Measurements from ENCODE around the gene JPH4. TPM values are rescaled to one million over a fixed set of nuclear protein-coding genes. Genes with fewer than 3 reads are reported as not detected.

The JPH4 gene
- total and polyA plus RNA-seq, 12 donors = 0.06 to 0.38 (median 0.15) TPM; not detected in 1

DNA sequence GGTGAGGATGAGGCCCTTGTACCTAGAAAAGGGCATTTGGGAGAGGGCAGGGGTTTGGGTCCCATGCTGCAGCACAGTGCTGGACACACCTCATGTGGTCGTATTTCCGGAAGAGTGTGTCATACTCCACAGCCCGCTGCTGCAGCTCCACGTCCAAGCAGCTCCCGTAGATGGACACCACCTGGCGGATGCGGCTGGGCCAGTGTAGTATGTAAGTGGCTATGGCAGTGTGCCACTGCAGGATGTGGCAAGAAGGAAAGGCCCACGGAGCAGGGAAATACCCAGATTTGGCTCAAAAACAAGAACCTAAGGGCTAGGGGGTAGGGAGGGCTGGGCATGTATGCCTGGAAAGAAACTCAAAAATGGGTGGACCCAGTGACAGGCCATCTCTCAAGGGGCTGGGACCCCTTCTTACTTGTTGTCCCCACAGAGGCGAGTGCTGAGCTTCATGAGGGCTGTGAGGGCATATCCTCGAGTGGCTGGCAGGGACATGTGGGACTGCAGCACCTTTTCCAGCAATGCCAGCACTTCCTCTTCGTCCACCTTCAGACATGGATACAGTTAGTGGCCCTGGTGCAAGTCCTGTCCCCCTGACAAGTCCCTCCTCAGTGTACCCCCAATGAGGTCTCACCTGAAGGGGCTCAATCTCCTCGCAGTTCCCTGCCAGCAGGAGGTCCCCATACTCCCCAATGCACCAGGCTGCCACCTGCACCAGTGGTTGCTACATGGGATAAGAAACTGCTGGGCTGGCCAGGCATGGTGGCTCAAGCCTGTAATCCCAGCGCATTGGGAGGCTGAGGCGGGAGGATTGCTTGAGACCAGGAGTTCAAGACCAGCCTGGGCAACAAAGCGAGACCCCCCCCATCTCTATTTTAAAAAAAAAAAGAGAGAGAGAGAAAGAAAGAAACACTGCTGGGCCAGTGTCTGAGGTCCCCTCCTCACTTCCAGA is 16.4 kb downstream of the JPH4 start:
- Histone ChIP-seq H3K27ac (no peak overlapping the region), H3K36me3 (peaks cover 0 to 77% (median 0%) of the 10 kb centered on the region in 9 donors), H3K4me3 (no peak overlapping the region), H3K27me3 (no peaks in the 10 kb centered on the region), H3K9me3 (no peaks in the 10 kb centered on the region), H3K4me1 (peaks cover 2 to 19% (median 13%) of the 10 kb centered on the region in 9 donors)
- DNase-seq = no peak
- 77 to 87% methylated on average over 15 of the region's 15 CpGs for WGBS, 2 donors
- TF ChIP-seq, protein P1, sequence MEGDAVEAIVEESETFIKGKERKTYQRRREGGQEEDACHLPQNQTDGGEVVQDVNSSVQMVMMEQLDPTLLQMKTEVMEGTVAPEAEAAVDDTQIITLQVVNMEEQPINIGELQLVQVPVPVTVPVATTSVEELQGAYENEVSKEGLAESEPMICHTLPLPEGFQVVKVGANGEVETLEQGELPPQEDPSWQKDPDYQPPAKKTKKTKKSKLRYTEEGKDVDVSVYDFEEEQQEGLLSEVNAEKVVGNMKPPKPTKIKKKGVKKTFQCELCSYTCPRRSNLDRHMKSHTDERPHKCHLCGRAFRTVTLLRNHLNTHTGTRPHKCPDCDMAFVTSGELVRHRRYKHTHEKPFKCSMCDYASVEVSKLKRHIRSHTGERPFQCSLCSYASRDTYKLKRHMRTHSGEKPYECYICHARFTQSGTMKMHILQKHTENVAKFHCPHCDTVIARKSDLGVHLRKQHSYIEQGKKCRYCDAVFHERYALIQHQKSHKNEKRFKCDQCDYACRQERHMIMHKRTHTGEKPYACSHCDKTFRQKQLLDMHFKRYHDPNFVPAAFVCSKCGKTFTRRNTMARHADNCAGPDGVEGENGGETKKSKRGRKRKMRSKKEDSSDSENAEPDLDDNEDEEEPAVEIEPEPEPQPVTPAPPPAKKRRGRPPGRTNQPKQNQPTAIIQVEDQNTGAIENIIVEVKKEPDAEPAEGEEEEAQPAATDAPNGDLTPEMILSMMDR (IDR thresholded peaks at IDR 0.05) = no peak
- intact Hi-C loops (cut with DNase I) = loop anchor here in 9 of 10 donors (1.0 to 10.0 kb wide), 8 partner anchors 80 to 297 kb away; partner anchors contain the start of gene PABPN1 (in 2 of the 9)
- peak in 1 of 8 donors; percentile 42 for ATAC-seq

DNA sequence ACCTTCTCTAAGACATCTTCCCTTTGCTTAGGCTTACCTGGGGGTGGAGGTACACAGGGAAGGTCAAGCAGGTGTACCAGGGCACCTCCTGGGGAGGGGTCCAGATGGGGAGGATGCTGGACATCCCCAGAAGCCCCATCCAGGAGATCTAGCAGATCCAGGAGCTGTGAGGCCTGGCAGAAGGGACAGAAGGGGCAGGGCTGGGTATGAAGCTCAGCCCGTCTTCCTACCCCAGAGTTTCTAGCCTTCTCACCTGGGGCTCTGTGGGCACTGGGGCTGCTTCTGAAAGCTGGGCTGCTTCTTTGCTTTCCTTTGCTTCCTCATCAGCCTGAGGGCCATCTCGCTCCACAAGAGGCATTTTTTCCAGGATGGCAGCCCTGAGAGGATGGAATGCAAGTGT is 17.3 kb downstream of the JPH4 start:
- intact Hi-C loops (cut with DNase I) = loop anchor here in 6 of 10 donors (5.0 to 10.0 kb wide), 4 partner anchors 79 to 296 kb away; partner anchors contain the start of gene PABPN1 (in 2 of the 6)
- ATAC-seq (no peak), DNase-seq (no peak)
- no peaks in the 10 kb centered on the region for H3K9me3 ChIP-seq
- H3K27me3 ChIP-seq = no peaks in the 10 kb centered on the region
- H3K4me3 ChIP-seq = no peak overlapping the region
- WGBS, 2 donors = 83 to 94% methylated on average over 2 of the region's 2 CpGs
- H3K27ac ChIP-seq = no peak overlapping the region
- TF ChIP-seq, protein P1 (IDR thresholded peaks at IDR 0.05) = no peak
- H3K4me1 ChIP-seq = peaks cover 5 to 19% (median 14%) of the 10 kb centered on the region in 9 donors
- peaks cover 0 to 77% (median 0%) of the 10 kb centered on the region in 9 donors for H3K36me3 ChIP-seq

DNA sequence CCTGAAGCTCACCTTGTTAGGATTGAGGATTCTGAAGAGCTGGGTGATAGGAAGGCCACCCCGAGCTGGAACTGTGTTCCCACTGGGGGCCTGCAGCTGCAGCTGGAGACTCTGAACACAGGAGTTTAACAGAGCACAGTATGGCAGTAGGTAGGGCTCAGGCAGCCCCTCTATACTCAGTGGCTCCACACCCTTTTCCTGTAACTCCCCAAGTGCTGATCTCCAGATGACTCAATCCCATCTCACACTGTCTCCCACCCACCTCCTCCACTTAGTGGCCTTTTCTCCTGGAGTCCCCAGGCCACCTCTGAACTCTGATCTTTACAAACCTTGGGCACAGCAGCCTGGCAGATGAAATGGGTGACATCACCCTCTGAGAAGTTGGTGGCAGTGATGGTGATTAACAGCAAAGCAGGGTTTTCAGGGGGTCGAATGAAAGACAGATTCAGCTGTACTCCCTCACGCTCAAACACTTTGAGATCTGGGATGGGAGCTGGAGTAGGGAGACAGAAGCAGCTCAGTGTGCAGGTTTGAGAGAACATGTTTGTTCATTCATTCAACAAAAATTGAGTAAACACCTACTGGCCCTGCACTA is 18.6 kb downstream of the JPH4 start:
- DNase-seq (no peak), ATAC-seq (no peak)
- H3K27ac ChIP-seq = no peak overlapping the region
- WGBS, 2 donors = 87 to 92% methylated on average over 3 of the region's 3 CpGs
- H3K36me3 ChIP-seq = peaks cover 0 to 66% (median 0%) of the 10 kb centered on the region in 9 donors
- TF ChIP-seq, protein P1 (IDR thresholded peaks at IDR 0.05) = no peak
- intact Hi-C loops (cut with DNase I) = loop anchor here in 9 of 10 donors (1.0 to 10.0 kb wide), 7 partner anchors 78 to 295 kb away; partner anchors contain the start of gene PABPN1 (in 6 of the 9)
- no peaks in the 10 kb centered on the region for H3K9me3 ChIP-seq
- H3K27me3 ChIP-seq = no peaks in the 10 kb centered on the region
- peaks cover 5 to 27% (median 19%) of the 10 kb centered on the region in 9 donors for H3K4me1 ChIP-seq
- H3K4me3 ChIP-seq = no peak overlapping the region
